Stimulated activated CD4-positive, alpha-beta T cell treated with anti-CD3 and anti-CD28 coated beads, Interleukin-4, amount 100 ng/mL, for 1 hour (primary cell): ENCODE results near the gene FGF19.

Experiments used
- DNase-seq: peaks from one replicate; pipeline ENCODE4 v3.0.0-alpha.2; 2020

FGF19 gene

DNA sequence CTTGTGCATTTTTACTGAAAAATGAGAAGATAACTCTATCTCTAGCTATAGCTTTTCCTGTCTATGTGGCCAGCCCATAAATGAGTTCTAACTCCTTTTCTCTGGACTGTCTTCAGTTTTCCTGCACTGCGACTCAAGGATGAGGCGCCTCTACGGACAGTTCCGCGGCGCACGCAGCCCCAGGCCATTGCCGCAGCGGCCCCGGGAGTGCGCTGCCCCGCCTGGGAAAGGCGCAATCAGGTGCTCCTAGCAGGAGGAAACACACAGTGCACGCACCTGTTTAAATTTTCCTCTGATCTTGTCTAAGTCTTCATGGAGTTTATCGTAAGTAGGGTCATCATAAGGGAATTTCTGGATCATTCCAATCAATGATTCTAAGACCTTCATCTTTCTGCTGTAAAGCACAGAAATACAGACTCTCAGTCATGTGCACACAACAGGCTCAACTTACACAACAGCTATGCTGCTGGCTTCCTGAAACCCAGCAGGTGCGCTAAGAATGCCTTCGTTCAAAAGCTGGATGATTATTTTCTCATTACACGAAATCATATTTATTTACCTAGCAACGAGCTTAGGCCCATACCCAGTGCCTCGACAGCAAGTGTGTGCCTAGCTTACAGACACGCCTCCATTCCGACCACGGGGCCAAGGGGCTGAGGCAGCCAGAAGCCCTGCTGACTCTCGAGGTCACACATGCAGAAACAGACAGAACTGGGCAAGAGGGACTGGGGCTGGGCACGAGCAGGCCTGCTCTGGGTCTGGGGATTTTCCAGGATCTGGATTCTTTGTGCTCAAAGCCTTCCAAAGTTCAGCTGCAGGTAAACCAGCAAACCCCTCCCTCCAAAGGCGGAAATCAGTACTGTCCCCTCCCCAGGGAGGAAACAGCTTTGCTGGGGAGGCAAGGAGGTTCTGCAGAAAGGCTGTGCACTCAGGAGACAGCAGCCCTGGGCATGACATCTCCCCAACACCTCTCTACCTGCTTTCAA is 35.9 kb downstream of the FGF19 start:
- DNase-seq = no peak

- DNase-seq = no peak
Measured at GRCh38 chr11:69666752-69667536, 36.9 kb downstream of the FGF19 start.

GRCh38 chr11:69666261-69666660 is 37.6 kb downstream of the FGF19 start:
- DNase-seq = no peak

DNA sequence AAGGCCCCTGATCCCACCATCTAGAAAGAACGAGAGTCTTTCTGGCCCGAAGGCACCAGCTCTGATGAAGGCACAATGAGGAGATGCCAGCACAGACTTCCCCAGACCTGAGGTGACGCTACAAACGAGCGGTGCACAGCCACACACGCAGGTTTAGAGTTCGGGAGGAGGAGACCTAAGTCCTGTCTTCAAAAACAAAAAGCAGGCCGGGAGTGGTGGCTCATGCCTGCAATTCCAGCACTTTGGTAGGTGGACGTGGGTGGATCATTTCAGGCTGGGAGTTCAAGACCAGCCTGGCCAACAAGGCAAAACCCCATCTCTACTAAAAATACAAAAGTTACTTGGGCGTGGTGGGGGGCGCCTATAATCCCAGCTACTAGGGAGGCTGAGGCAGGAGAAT is 38.2 kb downstream of the FGF19 start:
- no peak for DNase-seq

GRCh38 chr11:69664901-69665300 is 38.9 kb downstream of the FGF19 start:
- no peak for DNase-seq

DNA sequence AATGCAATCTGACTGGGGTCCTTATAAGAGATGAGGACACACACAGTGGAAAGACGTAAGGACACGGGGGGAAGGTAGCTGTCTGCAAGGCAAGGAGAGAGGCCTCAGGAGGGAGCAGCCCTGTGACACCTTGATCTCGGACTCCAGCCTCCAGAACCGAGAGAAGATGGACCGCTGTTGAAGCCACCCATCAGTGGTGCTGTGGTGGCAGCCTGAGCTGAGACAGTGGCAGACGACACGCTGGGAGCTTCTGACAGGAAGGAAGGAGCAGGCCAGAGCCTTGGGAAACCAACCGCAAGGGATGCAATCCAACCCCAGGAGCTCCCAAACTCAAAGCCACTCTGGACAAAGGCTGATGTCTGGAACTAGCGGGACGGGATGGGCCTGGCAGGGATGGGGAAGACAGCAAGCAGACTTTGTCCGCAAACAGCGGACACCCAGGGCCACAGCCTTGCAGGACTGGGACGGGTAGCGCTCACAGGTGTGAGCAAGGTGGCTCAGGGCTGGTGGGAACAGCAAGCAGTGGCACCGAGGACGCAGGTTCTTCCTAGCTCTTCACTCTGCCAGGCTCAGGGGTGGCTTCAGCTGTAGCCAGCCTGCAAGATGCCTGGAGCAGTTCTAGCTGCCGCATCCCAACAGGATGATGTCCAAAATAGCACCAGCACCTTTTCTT is 39.6 kb downstream of the FGF19 start:
- no peak for DNase-seq

DNA sequence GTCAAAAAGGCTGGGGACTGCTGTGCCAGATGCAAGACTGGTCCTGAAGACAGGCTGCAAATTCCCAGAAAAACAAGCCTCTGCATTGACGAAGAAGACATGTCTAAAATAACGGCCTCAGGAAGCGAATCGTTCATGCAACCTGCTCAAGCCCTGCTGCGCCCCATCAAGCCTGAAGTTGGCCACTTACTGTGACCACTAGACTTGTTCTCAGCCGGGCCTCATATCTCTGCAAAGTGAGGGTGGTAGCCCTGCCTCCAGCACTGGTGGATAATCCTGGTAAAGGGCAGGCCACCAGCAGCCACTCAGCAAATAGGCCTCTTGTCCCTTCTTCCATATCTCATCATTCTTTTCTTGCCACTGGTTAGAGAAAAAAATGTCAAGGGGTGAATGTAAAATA is 40.5 kb downstream of the FGF19 start:
- no peak for DNase-seq

GRCh38 chr11:69662806-69663205 is 41.0 kb downstream of the FGF19 start:
- no peak for DNase-seq

DNA sequence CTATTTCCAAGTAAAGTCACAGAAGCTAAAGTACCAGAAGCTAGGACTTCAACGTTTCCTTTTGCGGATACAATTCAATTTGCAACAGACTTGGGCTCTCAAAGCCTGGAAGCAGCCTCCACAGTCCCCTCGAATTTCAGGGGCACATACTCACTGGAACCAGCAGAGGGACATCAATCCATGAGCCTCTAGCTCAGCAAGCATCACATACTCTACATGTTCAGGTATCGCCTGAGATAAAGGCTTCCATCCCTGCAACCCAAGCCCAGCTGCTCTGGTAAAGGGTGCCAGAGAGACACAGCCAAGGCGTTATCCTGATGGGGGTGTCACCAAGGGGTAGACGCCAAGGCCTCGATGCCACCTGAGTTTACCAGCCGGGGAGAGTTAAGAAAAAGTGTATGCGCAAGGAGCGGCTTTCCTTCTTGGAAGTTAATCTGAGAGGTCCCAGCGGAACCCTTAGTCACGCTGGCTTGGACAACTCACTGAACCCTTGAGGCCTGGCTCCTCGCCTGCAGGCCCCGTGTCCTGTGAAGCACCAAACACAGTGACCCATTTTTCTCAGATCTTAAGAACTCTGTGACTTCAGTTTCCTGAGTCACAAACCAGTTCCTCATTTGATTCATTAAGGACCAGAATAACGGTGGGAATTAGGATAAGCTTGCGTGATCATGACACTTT is 41.7 kb downstream of the FGF19 start:
- no peak for DNase-seq

- DNase-seq = no peak
Measured at GRCh38 chr11:69661413-69661715, 42.5 kb downstream of the FGF19 start.

DNA sequence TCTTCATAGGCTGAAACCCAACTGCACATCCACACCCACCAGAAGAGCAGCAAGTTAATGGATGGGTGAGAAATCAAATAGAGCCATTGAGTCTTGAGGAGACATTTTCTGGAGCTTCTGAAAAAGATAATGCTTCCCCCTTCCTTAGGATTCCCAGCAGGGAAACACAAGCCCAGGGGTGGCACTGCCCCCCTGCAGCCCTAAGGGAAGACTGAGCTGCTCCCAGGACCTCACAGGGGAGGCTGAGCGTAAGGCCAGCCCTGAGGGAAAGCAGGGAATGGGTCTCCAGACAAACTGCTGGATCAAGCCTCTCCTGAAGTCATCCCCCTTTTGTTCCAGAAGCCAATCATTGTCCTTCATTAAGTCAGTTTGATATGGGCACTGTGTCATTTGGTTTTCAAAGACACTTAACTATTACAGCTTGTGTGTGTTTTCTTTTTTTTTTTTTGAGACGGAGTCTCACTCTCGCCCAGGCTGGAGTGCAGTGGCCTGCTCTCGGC is 43.8 kb downstream of the FGF19 start:
- DNase-seq = no peak

DNA sequence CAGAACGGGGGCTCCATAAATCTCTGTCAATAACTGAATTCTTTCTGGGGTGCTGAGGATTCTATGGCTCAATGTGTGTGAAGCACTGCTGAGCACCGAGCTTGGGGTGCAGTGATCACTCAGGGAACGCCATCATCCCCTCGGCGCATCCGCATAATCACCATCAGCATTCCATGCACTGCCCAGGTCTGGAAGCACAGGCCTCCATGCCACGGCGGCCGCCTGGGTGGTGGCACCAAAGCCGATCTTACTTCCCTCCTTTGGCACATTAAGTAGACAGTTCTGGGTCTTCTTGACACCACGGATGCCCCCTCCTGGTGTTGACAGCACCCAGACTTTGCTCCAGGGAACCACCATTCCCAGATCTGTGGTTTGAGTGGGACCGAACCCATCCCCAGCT is 44.2 kb downstream of the FGF19 start:
- no peak for DNase-seq

DNA sequence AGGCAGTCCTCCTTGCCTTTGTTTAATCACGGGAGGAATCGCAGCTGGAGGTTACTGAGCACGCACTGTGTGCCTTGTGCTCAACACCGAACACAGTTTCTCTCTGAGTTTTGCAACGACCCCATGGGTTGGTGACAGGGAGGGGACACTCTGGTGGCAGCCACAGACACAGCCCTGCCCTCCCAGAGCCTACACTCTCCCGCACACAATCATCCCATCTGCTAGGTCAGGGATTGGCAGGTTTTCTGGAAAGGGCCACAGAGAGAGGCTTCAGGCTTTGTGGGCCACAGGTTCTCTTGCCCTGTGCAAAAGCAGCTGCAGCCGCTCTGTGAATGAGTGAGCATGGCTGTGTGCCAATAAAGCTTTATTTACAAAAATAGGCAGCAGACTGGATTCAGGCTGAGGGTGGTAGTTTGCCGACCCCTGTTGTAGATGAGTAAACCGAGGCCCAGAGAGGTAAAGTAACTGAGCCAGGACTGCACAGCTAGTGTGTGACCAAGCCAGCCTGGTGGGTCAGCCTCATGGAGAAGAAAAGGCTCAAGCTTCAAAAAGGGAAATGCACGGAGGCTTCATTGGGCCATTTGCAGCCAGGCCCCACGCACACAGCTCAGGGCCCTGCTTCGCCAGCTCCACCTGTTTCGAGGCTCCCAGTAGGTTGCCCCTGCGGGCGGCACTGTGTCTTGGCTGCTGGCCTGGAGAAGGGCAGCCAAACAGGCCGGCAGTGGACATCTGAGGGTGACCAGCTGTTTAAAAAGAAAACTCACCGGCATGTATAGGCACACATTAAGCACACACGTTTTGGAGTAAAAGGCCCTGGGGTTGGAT is 45.0 kb downstream of the FGF19 start:
- DNase-seq = no peak

GRCh38 chr11:69657911-69658625 is 45.8 kb downstream of the FGF19 start:
- no peak for DNase-seq

GRCh38 chr11:69657456-69657910 is 46.3 kb downstream of the FGF19 start:
- DNase-seq = no peak

GRCh38 chr11:69656536-69657455 is 47.0 kb downstream of the FGF19 start:
- DNase-seq = no peak

GRCh38 chr11:69655479-69656428 is 48.1 kb downstream of the FGF19 start:
- no peak for DNase-seq

- no peak for DNase-seq
Measured at GRCh38 chr11:69654660-69655478, 49.0 kb downstream of the FGF19 start.
